ENCODE results near the gene IL1RAPL2.
"Not testable (repeated sequence)": the region's sequence is repeated elsewhere in the genome, so short reads cannot be mapped to it uniquely, and the experiment has no call there.

Gene IL1RAPL2

DNA sequence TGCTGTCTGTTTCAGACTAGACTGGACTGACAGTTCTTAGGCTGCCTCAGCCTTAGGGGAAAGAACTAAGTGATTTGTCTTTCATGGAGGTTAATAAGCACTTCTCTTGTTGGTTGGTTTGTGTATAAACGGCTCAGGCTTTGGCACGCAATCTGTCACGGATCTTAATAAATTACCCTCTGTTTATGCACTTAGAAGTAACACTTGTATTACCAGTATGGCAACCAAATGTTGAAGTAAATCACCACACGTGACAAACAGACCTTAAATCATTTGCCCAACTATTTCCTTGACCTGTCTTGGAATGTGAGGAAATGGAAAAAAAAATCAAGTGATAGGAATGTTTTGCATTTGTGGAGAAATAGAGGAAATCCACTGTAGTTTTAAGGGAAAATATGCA lies 584.6 kb downstream of the IL1RAPL2 start:
- DNase-seq (ENCODE audit: low read depth in 2 of 3, low spot score in 1 of 3): no peak

DNA sequence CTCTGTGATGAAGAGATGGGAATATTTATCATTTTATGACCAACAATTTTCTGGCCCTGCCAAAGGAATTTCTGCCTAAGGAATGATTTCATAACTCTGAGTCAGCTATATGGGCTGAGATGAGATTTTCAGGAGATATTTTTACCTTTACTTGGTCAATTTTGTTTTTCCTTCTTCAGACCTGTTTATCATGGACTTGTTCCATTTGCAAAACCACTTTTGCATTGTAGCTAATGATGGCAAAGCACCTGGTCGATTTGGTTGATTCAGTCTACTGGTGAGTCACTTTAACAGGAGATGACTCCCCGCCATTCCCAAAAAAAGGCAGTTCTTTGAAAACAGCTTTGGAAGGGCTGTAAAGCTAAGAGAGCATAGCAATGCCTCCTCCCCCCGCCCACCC lies 601.2 kb downstream of the IL1RAPL2 start:
- DNase-seq (ENCODE audit: low read depth in 2 of 3, low spot score in 1 of 3): no peak

DNA sequence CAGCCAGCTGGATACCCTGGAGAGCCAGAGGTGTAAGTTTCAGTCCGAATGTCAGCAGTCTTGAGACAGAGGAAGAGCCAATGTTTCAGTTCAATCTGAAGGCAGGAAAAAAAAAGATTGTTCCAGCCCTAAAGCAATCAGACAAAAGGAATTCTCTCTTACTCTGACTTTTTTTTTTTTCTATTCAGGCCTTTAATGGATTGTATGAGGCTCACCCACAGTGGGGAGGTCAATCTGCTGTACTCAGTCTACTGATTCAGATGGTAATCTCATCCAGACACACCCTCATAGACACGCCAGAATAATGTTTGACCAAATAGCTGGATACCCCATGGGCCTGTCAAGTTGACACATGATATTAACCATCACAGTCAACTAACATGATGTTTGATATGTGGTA lies 602.6 kb downstream of the IL1RAPL2 start:
- DNase-seq (ENCODE audit: low read depth in 2 of 3, low spot score in 1 of 3): no peak

DNA sequence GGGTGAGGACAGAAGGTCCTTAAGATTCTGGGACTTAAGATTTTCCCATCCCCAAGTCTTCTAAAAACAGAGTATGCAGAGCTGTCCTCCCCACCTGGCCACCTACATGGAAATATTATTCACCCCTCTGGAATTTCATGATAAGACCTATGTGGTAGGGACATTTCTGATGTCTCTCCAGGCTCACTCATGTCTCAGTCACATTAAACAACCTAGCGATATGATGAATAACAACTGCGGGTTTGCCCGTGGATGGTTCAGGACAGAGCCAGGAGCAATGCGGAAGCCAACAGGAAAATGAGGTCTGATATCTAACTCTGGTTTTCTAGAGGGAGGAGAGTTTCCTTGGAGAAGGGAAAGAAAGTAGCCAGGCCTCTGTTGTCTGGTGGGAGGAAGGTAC lies 607.1 kb downstream of the IL1RAPL2 start:
- DNase-seq (ENCODE audit: low read depth in 2 of 3, low spot score in 1 of 3): no peak

DNA sequence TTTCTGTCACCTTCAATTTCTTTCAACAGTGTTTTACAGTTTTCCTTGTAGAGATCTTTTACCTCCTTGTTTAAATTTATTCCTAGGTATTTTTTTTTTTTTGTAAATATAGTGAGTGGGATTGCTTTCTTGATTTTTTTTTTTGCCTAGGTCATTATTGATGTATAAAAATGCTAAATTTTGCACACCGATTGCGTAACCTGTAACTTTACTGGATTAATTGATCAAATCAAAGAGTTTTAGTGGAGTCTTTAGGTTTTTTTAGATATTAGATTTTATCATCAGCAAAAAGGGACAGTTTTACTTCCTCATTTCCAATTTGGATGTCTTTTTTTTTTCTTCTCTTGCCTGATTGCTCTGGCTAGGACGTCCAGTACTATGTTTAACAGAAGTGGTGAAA lies 613.6 kb downstream of the IL1RAPL2 start:
- no peak for DNase-seq (ENCODE audit: low read depth in 2 of 3, low spot score in 1 of 3)

DNA sequence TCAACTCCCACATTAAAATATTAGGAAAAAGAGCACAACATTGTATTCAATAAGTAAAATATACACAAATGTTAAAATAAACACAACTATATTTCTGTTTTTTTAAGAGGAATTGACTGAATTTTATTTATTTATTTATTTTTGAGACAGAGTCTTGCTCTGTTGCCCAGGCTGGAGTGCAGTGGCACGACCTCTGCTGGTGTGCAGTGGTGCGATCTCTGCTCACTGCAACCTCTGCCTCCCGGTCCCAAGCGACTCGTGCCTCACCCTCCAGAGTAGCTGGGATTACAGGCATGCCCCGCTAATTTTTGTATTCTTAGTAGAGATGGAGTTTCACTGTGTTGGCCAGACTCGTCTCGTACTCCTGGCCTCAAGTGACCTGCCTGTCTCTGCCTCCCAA lies 623.1 kb downstream of the IL1RAPL2 start:
- no peak for DNase-seq (ENCODE audit: low read depth in 2 of 3, low spot score in 1 of 3)

DNA sequence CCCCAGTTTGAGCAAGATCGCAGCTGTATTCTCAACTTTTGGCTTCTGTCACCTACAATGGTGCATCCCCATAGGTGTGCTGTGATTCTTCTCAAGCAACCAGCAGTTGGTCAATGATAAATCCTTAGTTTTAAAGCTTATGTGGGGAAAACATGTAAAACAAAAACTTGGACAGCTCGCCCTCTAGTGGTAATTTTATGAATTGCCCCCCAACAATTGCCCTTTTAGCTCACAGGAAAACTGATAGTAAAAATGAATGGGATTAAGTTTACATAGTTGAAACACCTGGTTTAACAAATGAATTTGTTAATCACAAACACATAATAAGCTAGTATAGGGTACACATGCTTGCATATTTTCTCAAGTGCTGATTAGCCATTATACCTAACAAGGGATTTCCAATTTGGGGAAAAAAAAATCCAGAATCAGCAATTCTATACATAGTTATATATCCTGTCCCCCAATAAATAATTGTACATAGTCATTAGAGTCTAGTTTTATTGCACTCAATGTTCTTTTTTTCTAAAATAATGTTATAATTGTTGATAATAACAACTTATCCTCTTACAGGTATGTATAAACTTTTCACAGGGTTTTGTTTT lies 624.4 kb downstream of the IL1RAPL2 start:
- DNase-seq (ENCODE audit: low read depth in 2 of 3, low spot score in 1 of 3): peak in 1 of 3 donors; percentile 49

DNA sequence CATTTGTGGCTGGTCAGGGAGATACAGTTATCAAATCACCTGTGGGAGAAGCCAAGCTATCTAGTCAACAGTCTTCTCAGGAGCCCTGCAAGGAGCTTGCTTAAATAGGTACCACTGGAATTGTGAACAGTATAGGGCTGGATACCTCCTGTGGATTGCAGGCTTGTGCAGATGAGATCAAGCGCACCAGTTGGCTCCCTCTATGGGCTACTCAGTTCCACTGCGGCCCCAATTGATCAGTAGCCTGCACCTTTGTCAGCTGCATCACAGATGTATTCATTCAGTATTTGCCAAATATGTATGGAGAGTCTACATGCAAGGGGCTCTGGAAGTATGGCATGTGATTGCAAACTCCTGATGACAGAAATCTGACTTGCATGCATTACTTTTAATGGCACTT lies 625.9 kb downstream of the IL1RAPL2 start:
- no peak for DNase-seq (ENCODE audit: low read depth in 2 of 3, low spot score in 1 of 3)

DNA sequence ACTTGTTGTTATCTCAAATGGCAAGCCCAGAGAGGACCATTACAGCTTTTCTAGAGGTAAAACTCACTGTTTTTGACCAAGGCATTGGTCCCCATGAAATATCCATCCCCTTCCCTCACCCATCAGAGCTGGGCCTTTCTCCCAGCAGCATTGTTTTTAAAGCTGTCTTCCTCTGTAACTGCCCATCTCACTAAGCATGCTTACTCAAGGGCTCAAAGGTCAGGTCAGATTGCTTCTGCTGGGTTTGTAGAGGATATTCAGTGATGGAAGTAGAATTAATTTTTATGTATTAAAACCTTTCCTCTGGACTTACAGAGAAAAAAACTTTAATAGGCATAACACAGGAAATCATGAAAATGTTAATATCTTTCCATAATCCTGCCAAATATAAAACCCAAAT lies 643.4 kb downstream of the IL1RAPL2 start:
- no peak for DNase-seq (ENCODE audit: low read depth in 2 of 3, low spot score in 1 of 3)

DNA sequence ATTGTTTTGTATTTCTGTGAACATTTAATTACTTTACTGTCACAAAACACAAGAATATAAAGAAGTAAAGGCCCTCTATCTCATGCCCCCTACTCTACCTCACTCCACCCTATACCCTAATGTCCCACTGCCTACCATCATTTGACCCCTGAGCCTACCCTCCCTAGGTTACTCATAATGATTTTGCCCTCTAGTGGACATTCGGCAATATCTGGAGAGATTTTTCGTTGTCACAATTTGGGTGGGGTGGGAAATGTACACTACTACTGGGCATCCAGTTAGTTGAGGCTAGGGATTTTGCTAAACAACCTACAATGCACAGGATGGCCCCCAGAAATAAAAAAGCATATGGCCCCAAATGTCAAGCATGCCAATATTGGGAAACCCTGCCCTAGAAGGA lies 644.3 kb downstream of the IL1RAPL2 start:
- DNase-seq (ENCODE audit: low read depth in 2 of 3, low spot score in 1 of 3): no peak

DNA sequence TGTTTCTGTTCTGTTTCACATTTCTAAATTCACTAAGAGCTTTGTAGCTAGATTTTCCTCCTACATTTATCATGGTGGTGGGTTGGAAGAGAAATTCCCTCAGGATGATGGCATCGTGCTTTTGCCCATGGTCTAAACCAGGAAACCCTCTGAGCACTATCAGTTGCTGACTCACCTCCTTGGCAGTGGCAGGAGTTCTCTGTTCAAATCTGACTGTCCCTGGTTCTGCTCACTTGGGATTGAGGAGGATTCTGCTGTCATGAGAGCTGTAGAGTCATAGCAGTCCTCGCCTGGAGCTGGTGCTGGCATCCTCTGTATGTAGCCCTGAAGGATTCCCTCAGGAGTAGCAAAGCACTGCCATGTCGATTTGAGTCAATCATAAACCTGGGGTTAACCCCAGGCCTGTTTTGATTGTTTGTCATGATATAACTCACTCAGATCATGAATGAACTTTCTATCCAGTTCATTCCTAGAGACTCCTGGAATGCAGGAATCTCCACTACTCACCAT lies 645.1 kb downstream of the IL1RAPL2 start:
- DNase-seq (ENCODE audit: low read depth in 2 of 3, low spot score in 1 of 3): no peak

DNA sequence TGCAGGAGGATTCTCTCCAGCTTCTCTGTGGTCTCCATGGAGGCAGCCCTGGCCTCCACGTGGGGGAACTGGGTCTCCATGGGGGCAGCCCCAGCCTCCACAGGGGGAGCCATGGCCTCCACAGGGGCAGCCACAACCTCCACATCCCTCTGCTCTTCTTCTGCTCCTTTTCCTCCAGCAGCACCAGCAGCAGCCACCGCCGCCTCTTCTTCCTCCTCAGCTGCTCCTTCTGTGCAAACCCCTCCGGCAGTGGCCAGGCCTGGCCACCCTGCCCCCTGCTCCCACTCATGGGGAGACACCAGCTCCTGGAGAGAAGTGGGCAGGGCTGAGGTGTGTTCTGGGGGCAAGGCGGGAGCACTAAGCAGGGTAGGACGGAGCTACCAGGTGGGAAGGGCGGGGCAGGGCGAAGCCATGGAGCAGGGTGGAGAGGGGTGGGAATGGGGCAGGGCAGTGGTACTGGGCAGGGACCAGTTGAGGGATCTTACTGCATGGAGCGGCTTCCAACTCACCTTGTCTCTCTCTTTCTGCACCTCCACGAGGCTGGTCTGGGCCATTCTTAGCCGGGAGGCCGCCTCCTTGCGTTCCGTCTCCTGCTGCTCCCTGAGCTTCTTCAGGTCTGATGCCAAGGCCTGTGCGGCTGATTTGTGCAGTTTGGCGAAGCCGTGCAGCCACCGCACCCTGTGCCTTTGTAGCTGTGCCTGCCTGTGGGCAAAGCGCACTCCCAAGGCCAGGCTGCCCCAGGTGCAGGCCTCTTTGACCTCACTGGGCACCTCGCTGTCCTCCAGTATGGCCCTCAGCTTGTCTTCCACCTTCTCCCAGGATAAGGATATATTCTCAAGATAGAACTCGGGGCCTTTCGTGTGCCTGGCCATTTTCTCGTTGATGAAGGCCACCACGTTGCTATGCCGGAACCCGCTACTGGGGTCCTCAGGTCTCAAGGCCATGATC lies 653.7 kb downstream of the IL1RAPL2 start:
- DNase-seq (ENCODE audit: low read depth in 2 of 3, low spot score in 1 of 3): no peak

DNA sequence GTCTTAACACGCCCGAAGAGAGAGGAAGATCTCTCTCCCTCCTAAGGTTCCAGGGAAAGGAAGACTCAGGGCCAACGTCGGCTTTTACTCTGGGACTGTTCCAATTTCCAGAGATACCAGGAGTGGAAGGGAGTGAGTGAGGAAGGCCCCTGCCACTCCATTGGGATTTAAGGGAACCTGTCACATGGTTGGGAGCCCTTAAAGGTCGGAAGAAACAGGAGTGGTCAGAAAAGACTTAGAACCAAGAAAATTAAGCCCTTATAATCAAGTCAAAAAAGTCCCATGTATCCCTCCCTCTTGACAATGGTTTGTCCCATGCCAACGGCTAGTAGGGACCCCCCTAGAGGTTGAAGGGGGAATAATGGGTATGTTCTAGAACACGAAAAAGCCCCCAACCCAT lies 654.6 kb downstream of the IL1RAPL2 start, which contains the start of gene TEX13A:
Gene TEX13A (minus strand): TSS at position 59 of the 400 bp plus-strand sequence. CDS start 297 bp downstream, outside the sequence.
- no peak for DNase-seq (ENCODE audit: low read depth in 2 of 3, low spot score in 1 of 3)

DNA sequence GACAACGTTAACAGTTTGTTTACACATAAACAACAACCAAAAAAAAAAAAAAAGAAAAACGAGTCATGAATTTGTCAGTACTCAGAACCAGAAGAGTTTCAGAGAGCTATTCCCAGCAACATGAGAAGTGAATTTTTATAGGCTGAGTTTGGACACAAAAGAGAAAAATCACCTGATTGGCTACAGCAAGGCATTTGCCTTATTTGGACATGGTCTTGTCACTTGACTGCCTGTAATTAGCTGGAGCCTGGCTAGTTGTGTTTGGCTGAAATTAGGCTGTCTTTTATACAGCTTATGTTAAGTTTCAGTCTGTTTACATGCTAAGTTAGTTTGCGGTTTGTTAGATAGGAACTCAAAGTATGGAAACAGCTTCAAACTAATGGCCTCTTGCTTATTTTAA lies 655.4 kb downstream of the IL1RAPL2 start:
- DNase-seq (ENCODE audit: low read depth in 2 of 3, low spot score in 1 of 3): no peak

DNA sequence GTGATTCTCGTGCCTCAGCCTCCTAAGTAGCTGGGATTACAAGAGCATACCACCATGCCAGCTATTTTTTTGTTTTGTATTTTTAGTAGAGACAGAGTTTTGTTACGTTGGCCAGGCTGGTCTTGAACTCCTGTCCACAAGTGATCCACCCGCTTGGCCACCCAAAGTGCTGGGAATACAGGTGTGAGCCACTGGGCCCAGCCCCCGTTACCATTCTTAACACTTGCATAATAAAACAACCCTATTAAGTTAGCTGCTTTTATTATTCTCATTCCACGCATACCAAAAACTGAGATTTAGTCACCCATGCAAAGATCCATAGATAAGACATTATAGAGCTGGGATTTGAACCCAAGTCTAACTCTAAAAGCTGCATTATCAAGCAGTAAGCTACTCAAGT lies 660.5 kb downstream of the IL1RAPL2 start:
- DNase-seq (ENCODE audit: low read depth in 2 of 3, low spot score in 1 of 3): no peak

DNA sequence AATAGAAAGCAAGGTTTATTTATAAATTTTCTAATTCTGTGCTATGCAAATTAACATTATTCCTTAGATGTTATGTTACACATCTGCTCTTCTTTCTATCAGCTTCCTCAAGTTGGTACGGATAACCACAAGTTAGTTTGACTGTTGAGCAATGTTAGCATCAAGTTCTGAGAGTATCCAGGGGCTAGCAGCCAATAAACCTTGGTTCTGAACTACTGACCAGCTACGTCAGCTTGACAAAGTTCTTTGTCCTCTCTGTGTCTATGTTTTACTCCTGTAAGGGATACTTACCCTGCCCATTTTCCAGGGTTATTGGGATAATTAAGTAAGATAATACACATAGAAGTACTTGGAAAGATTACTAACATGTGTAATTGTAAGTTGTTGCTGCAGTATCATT lies 662.6 kb downstream of the IL1RAPL2 start:
- DNase-seq (ENCODE audit: low read depth in 2 of 3, low spot score in 1 of 3): no peak

DNA sequence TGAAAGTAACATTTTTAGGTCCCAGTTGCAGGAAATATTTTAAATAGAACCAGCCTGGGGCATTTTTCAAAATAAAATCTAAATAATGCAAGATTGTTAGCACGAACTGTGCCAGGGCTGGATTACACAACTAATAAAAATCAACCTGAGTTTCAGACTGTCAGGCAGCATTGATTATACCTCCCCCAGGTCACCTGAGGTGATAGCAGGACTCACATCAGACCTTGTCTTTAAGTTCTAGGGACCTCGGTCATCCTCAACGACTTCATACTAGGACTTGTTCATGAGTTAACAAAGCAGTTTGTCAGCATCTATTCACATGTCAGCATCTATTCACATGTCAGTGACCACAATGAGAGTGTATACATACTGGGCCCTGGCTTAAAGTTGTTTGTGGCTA lies 663.1 kb downstream of the IL1RAPL2 start:
- no peak for DNase-seq (ENCODE audit: low read depth in 2 of 3, low spot score in 1 of 3)

DNA sequence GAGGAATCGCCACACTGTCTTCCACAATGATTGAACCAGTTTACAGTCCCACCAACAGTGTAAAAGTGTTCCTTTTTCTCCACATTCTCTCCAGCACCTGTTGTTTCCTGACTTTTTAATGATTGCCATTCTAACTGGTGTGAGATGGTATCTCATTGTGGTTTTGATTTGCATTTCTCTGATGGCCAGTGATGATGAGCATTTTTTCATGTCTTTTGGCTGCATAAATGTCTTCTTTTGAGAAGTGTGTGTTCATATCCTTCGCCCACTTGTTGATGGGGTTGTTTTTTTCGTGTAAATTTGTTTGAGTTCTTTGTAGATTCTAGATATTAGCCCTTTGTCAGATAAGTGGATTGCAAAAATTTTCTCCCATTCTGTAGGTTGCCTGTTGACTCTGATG lies 671.4 kb downstream of the IL1RAPL2 start:
- not testable (repeated sequence) for DNase-seq (ENCODE audit: low read depth in 2 of 3, low spot score in 1 of 3)

DNA sequence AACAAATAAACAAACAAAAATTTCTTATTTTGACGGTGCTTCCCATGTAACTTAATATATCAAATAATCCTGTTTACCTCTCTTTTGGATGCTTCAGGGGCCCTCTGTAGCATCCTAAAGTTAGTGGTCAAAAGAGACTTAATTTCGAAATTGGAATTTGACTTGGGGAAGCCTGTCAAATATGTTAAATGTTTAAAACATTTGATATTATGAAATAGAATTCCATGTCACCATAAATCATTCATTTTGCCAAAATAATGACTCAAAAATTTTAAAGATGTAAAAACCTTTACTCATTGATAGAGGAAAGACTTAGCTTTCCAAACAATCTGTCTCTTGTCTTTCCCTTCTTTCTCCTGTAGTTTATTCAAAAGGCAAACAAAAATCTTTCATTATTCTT lies 675.1 kb downstream of the IL1RAPL2 start:
- DNase-seq (ENCODE audit: low read depth in 2 of 3, low spot score in 1 of 3): no peak

DNA sequence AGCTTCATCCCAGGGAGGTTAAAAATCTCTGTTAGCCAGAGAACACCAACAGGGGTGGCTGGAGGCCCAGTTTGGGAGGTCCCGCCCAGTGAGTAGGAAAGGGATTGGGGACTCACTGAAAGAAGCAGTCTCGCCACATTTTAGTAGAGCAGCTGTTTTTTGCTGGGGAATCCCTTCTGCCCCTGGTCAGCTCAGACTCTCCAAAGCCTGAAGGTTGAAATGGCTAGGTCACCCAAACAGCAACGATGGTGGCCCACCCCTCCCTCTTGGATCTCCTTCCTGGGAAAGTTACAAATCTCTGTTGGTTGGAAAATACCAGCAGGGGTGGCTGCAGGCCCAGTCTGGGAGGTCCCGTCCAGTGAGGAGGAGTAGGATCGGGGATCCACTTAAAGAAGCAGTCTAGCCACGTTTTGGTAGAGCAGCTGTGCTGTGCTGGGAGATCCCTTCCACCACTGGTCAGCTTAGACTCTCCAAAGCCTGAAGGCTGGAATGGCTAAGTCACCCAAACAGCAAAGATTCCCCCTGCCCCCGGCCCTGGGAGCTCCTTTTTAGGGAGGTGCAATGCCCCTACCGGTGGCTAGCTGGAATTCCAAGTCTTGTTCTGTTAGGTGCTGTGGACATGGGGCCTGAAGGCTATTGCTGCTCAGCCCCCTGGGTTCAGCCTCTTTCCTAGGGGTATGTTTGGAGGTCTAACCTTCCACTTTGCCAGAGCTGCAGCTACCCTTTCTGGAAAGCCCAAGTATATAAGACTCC lies 694.5 kb downstream of the IL1RAPL2 start:
- no peak for DNase-seq (ENCODE audit: low read depth in 2 of 3, low spot score in 1 of 3)

DNA sequence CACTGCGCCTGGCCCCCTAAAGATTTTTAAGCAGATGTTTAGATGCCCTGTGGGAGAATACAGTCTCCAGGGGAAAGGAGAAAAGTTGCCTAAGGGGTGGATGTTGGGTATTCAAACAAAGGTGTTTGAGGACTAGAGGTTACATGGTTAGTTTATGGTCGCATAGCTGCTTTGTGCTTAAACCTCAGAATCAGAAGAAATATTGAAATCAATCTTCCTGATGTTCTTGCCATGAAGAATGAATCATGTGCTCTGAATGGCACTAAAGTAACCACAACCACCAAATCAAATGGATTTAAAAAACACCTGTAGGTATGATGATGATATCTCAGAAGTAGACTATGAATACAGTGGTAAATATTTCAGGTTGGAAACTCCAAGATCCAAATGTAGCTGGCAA lies 697.2 kb downstream of the IL1RAPL2 start:
- DNase-seq (ENCODE audit: low read depth in 2 of 3, low spot score in 1 of 3): no peak

DNA sequence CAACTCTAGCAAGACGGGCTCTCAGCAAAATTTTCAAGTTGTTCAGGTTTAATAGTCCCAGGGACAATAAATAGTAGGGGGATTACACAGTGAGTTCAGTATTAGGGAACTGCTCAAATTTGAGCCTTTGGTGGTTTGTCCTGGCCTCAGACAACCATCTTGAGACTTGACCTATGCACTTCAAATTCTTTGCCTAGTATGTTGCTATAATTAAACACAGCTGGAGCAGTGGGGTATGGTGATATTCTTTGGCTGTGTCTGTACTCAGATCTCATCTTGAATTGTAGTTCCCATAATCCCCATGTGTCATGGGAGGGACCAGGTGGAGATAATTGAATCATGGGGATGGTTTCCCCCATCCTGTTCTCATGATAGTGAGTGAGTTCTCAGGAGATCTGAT lies 697.8 kb downstream of the IL1RAPL2 start:
- DNase-seq (ENCODE audit: low read depth in 2 of 3, low spot score in 1 of 3): no peak
